Measurements from ENCODE around the gene BRAT1.
"Not testable (repeated sequence)": the region's sequence is repeated elsewhere in the genome, so short reads cannot be mapped to it uniquely, and the experiment has no call there.

The BRAT1 gene

GRCh38 chr7:2555121-2556052 lies at the start of gene BRAT1:
BRAT1 (minus strand) TSS chr7:2555524; CDS start chr7:2554431, 1,093 bp downstream.
- DNase-seq (ENCODE audit: low read depth): peak; percentile 94

GRCh38 chr7:2604608-2605174 lies 49.4 kb upstream of the BRAT1 start:
- no peak for DNase-seq (ENCODE audit: low read depth)

- no peak for DNase-seq (ENCODE audit: low read depth)
Observed at GRCh38 chr7:2603044-2603965, 48.0 kb upstream of the BRAT1 start.

GRCh38 chr7:2602406-2603043 lies 47.2 kb upstream of the BRAT1 start:
- no peak for DNase-seq (ENCODE audit: low read depth)

GRCh38 chr7:2601907-2602306 lies 46.6 kb upstream of the BRAT1 start:
- DNase-seq (ENCODE audit: low read depth): no peak

GRCh38 chr7:2601065-2601464 lies 45.7 kb upstream of the BRAT1 start:
- DNase-seq (ENCODE audit: low read depth): no peak

GRCh38 chr7:2598154-2598823 lies 43.0 kb upstream of the BRAT1 start:
- no peak for DNase-seq (ENCODE audit: low read depth)

- no peak for DNase-seq (ENCODE audit: low read depth)
Observed at GRCh38 chr7:2597273-2597640, 41.9 kb upstream of the BRAT1 start.

- no peak for DNase-seq (ENCODE audit: low read depth)
Observed at GRCh38 chr7:2596464-2597272, 41.3 kb upstream of the BRAT1 start.

GRCh38 chr7:2595258-2595860 lies 40.0 kb upstream of the BRAT1 start:
- DNase-seq (ENCODE audit: low read depth): no peak

- no peak for DNase-seq (ENCODE audit: low read depth)
Observed at GRCh38 chr7:2594599-2594998, 39.3 kb upstream of the BRAT1 start.

GRCh38 chr7:2593036-2593727 lies 37.9 kb upstream of the BRAT1 start:
- no peak for DNase-seq (ENCODE audit: low read depth)

- no peak for DNase-seq (ENCODE audit: low read depth)
Observed at GRCh38 chr7:2592375-2592865, 37.1 kb upstream of the BRAT1 start.

- DNase-seq (ENCODE audit: low read depth): not testable (repeated sequence)
Observed at GRCh38 chr7:2589941-2590340, 34.6 kb upstream of the BRAT1 start.

GRCh38 chr7:2589341-2589740 lies 34.0 kb upstream of the BRAT1 start:
- DNase-seq (ENCODE audit: low read depth): no peak

GRCh38 chr7:2587778-2588177 lies 32.5 kb upstream of the BRAT1 start:
- no peak for DNase-seq (ENCODE audit: low read depth)

- no peak for DNase-seq (ENCODE audit: low read depth)
Observed at GRCh38 chr7:2587134-2587533, 31.8 kb upstream of the BRAT1 start.

GRCh38 chr7:2586326-2587020 lies 31.1 kb upstream of the BRAT1 start:
- no peak for DNase-seq (ENCODE audit: low read depth)

- no peak for DNase-seq (ENCODE audit: low read depth)
Observed at GRCh38 chr7:2585446-2585845, 30.1 kb upstream of the BRAT1 start.

Data from EH (cell line).